Activated CD4-positive, alpha-beta memory T cell treated with anti-CD3 and anti-CD28 coated beads for 36 hours (primary cell): ENCODE results near the gene CLDN22. TPM values are rescaled to one million over a fixed set of nuclear protein-coding genes. Genes with fewer than 3 reads are reported as not detected.

ENCODE experiments used
- CTCF ChIA-PET: fragments of 350-600 bp; sonication (Branson Sonifier 250); formaldehyde crosslinking; loops from one replicate; lab custom pipeline; 2021; ENCODE audit warnings: antibody characterized with exemption, inconsistent platforms; lab: Charles Lee
- POLR2A ChIA-PET: fragments of 350-600 bp; sonication (Branson Sonifier 250); formaldehyde crosslinking; loops from one replicate; lab custom pipeline; 2021; ENCODE audit warnings: antibody characterized with exemption; lab: Charles Lee
- DNase-seq: peaks from one replicate; pipeline ENCODE4 v3.0.0-alpha.2; 2020
- H3K27ac Mint-ChIP-seq: one replicate; pipeline ENCODE4 v1.8.0; 2021; ENCODE audit warnings: mixed read lengths
- H3K27me3 Mint-ChIP-seq: one replicate; pipeline ENCODE4 v1.8.0; 2021; ENCODE audit warnings: mixed read lengths
- H3K36me3 Mint-ChIP-seq: one replicate; pipeline ENCODE4 v1.8.0; 2021; ENCODE audit warnings: mixed read lengths
- H3K4me1 Mint-ChIP-seq: one replicate; pipeline ENCODE4 v1.8.0; 2021; ENCODE audit warnings: low read depth, mixed read lengths
- H3K4me3 Mint-ChIP-seq: one replicate; pipeline ENCODE4 v1.8.0; 2021; ENCODE audit warnings: mild to moderate bottlenecking, mixed read lengths
- H3K9me3 Mint-ChIP-seq: one replicate; pipeline ENCODE4 v1.8.0; 2021; ENCODE audit warnings: mixed read lengths
- intact Hi-C: fragments of 100-400 bp; cut with micrococcal nuclease; formaldehyde crosslinking; loops from one replicate; pipeline ENCODE4 v1.15.1; 2023
- total RNA-seq, 2 experiments: library from RNA; stranded (reverse); gene quantifications; one replicate each; pipeline ENCODE4 v1.2.3, GENCODE V29; 2021

CLDN22 gene
- total RNA-seq, 2 experiments from 2014 or later, result not detected

- Mint-ChIP-seq H3K9me3 (no peaks in the 10 kb centered on the region), H3K27ac (no peak overlapping the region), H3K4me1 (no peaks in the 10 kb centered on the region), H3K27me3 (peaks cover 1% of the 10 kb centered on the region), H3K4me3 (no peak overlapping the region), H3K36me3 (no peaks in the 10 kb centered on the region)
- ChIA-PET CTCF (no interaction called here), POLR2A (no interaction called here)
- DNase-seq, result no peak
- intact Hi-C loops, result no loop called here
Measured at GRCh38 chr4:183304538-183304937, 15.5 kb downstream of the CLDN22 start.

- Mint-ChIP-seq H3K27ac (no peak overlapping the region), H3K4me1 (no peaks in the 10 kb centered on the region), H3K9me3 (no peaks in the 10 kb centered on the region), H3K4me3 (no peak overlapping the region), H3K36me3 (no peaks in the 10 kb centered on the region), H3K27me3 (peaks cover 1% of the 10 kb centered on the region)
- intact Hi-C loops, result no loop called here
- ChIA-PET CTCF (no interaction called here), POLR2A (no interaction called here)
- DNase-seq, result no peak
Measured at GRCh38 chr4:183304067-183304466, 16.0 kb downstream of the CLDN22 start.

GRCh38 chr4:183303301-183303700 lies 16.8 kb downstream of the CLDN22 start:
- intact Hi-C loops, result no loop called here
- Mint-ChIP-seq H3K9me3 (no peaks in the 10 kb centered on the region), H3K27ac (no peak overlapping the region), H3K4me3 (no peak overlapping the region), H3K27me3 (peaks cover 1% of the 10 kb centered on the region), H3K36me3 (no peaks in the 10 kb centered on the region), H3K4me1 (no peaks in the 10 kb centered on the region)
- POLR2A ChIA-PET, result no interaction called here
- DNase-seq, result no peak
- CTCF ChIA-PET, result no interaction called here

- ChIA-PET CTCF (no interaction called here), POLR2A (no interaction called here)
- no peaks in the 10 kb centered on the region for H3K9me3 Mint-ChIP-seq
- H3K36me3 Mint-ChIP-seq, result no peaks in the 10 kb centered on the region
- H3K27ac Mint-ChIP-seq, result no peak overlapping the region
- intact Hi-C loops, result no loop called here
- no peak overlapping the region for H3K4me3 Mint-ChIP-seq
- no peak for DNase-seq
- peaks cover 1% of the 10 kb centered on the region for H3K27me3 Mint-ChIP-seq
- no peaks in the 10 kb centered on the region for H3K4me1 Mint-ChIP-seq
Measured at GRCh38 chr4:183300655-183301054, 19.4 kb downstream of the CLDN22 start.

GRCh38 chr4:183300070-183300469 lies 20.0 kb downstream of the CLDN22 start:
- Mint-ChIP-seq H3K4me3 (no peak overlapping the region), H3K27me3 (peaks cover 1% of the 10 kb centered on the region), H3K27ac (no peak overlapping the region), H3K9me3 (no peaks in the 10 kb centered on the region), H3K36me3 (no peaks in the 10 kb centered on the region), H3K4me1 (no peaks in the 10 kb centered on the region)
- DNase-seq, result no peak
- CTCF ChIA-PET, result no interaction called here
- POLR2A ChIA-PET, result no interaction called here
- intact Hi-C loops, result no loop called here

- Mint-ChIP-seq H3K9me3 (no peaks in the 10 kb centered on the region), H3K4me1 (no peaks in the 10 kb centered on the region), H3K27ac (no peak overlapping the region), H3K27me3 (peaks cover 1% of the 10 kb centered on the region), H3K36me3 (no peaks in the 10 kb centered on the region), H3K4me3 (no peak overlapping the region)
- intact Hi-C loops, result no loop called here
- ChIA-PET POLR2A (no interaction called here), CTCF (no interaction called here)
- no peak for DNase-seq
Measured at GRCh38 chr4:183299464-183299863, 20.6 kb downstream of the CLDN22 start.

- POLR2A ChIA-PET, result no interaction called here
- no peak for DNase-seq
- no peak overlapping the region for H3K4me3 Mint-ChIP-seq
- H3K9me3 Mint-ChIP-seq, result no peaks in the 10 kb centered on the region
- H3K27me3 Mint-ChIP-seq, result no peaks in the 10 kb centered on the region
- intact Hi-C loops, result no loop called here
- CTCF ChIA-PET, result interaction anchor here (1.0 kb wide), 1 partner anchor 35 kb away, joined by 5 read pairs; no protein-coding TSS in a partner anchor
- no peaks in the 10 kb centered on the region for H3K36me3 Mint-ChIP-seq
- H3K4me1 Mint-ChIP-seq, result no peaks in the 10 kb centered on the region
- H3K27ac Mint-ChIP-seq, result no peak overlapping the region
Measured at GRCh38 chr4:183297675-183298074, 22.4 kb downstream of the CLDN22 start.

GRCh38 chr4:183295711-183296110 lies 24.4 kb downstream of the CLDN22 start:
- CTCF ChIA-PET, result interaction anchor here (1.0 kb wide), 1 partner anchor 14 kb away, joined by 3 read pairs; no protein-coding TSS in a partner anchor
- H3K4me3 Mint-ChIP-seq, result no peak overlapping the region
- no peaks in the 10 kb centered on the region for H3K36me3 Mint-ChIP-seq
- DNase-seq, result no peak
- H3K9me3 Mint-ChIP-seq, result no peaks in the 10 kb centered on the region
- POLR2A ChIA-PET, result no interaction called here
- H3K27me3 Mint-ChIP-seq, result no peaks in the 10 kb centered on the region
- no peak overlapping the region for H3K27ac Mint-ChIP-seq
- intact Hi-C loops, result no loop called here
- no peaks in the 10 kb centered on the region for H3K4me1 Mint-ChIP-seq

- no peak overlapping the region for H3K27ac Mint-ChIP-seq
- H3K9me3 Mint-ChIP-seq, result no peaks in the 10 kb centered on the region
- intact Hi-C loops, result no loop called here
- DNase-seq, result no peak
- CTCF ChIA-PET, result no interaction called here
- peaks cover 2% of the 10 kb centered on the region for H3K36me3 Mint-ChIP-seq
- no peaks in the 10 kb centered on the region for H3K4me1 Mint-ChIP-seq
- H3K4me3 Mint-ChIP-seq, result no peak overlapping the region
- POLR2A ChIA-PET, result no interaction called here
- H3K27me3 Mint-ChIP-seq, result no peaks in the 10 kb centered on the region
Measured at GRCh38 chr4:183291070-183291469, 29.0 kb downstream of the CLDN22 start.

GRCh38 chr4:183289688-183290087 lies 30.4 kb downstream of the CLDN22 start:
- POLR2A ChIA-PET, result no interaction called here
- Mint-ChIP-seq H3K4me3 (no peak overlapping the region), H3K27me3 (no peaks in the 10 kb centered on the region), H3K9me3 (no peaks in the 10 kb centered on the region), H3K4me1 (no peaks in the 10 kb centered on the region), H3K36me3 (peaks cover 2% of the 10 kb centered on the region), H3K27ac (no peak overlapping the region)
- intact Hi-C loops, result no loop called here
- CTCF ChIA-PET, result interaction anchor here (1.5 kb wide), 1 partner anchor 118 kb away, joined by 3 read pairs; no protein-coding TSS in a partner anchor
- no peak for DNase-seq

- Mint-ChIP-seq H3K27ac (no peak overlapping the region), H3K4me3 (no peak overlapping the region), H3K9me3 (no peaks in the 10 kb centered on the region), H3K27me3 (no peaks in the 10 kb centered on the region), H3K4me1 (no peaks in the 10 kb centered on the region), H3K36me3 (peaks cover 4% of the 10 kb centered on the region)
- no peak for DNase-seq
- intact Hi-C loops, result no loop called here
- ChIA-PET POLR2A (no interaction called here), CTCF (interaction anchor here (1.5 kb wide), 1 partner anchor 118 kb away, joined by 3 read pairs; no protein-coding TSS in a partner anchor)
Measured at GRCh38 chr4:183288955-183289354, 31.1 kb downstream of the CLDN22 start.

- H3K27me3 Mint-ChIP-seq, result no peaks in the 10 kb centered on the region
- CTCF ChIA-PET, result no interaction called here
- no peaks in the 10 kb centered on the region for H3K9me3 Mint-ChIP-seq
- H3K36me3 Mint-ChIP-seq, result peaks cover 4% of the 10 kb centered on the region
- no peaks in the 10 kb centered on the region for H3K4me1 Mint-ChIP-seq
- no peak for DNase-seq
- intact Hi-C loops, result no loop called here
- H3K27ac Mint-ChIP-seq, result no peak overlapping the region
- no peak overlapping the region for H3K4me3 Mint-ChIP-seq
- POLR2A ChIA-PET, result no interaction called here
Measured at GRCh38 chr4:183287677-183288076, 32.4 kb downstream of the CLDN22 start.

- no peak overlapping the region for H3K4me3 Mint-ChIP-seq
- CTCF ChIA-PET, result no interaction called here
- peaks cover 4% of the 10 kb centered on the region for H3K36me3 Mint-ChIP-seq
- DNase-seq, result no peak
- H3K9me3 Mint-ChIP-seq, result no peaks in the 10 kb centered on the region
- no peaks in the 10 kb centered on the region for H3K27me3 Mint-ChIP-seq
- intact Hi-C loops, result no loop called here
- no peaks in the 10 kb centered on the region for H3K4me1 Mint-ChIP-seq
- POLR2A ChIA-PET, result no interaction called here
- no peak overlapping the region for H3K27ac Mint-ChIP-seq
Measured at GRCh38 chr4:183287309-183287659, 32.8 kb downstream of the CLDN22 start.
